Mesothelial cell of epicardium (in vitro differentiated cells): Measurements from ENCODE around the gene PRPF31. TPM values are rescaled to one million over a fixed set of nuclear protein-coding genes. Genes with fewer than 3 reads are reported as not detected.

Experiments
- DNase-seq, 2 experiments: peaks; one replicate each; pipeline ENCODE4 v3.0.0; 2021; ENCODE audit warnings: low spot score in 2 of 2; ENCODE audit not compliant: unreplicated experiment in 2 of 2
- H3K27ac Mint-ChIP-seq: 2 replicates; pipeline ENCODE4 v1.8.0; 2021; ENCODE audit warnings: mixed read lengths
- H3K27me3 Mint-ChIP-seq: 2 replicates; pipeline ENCODE4 v1.8.0; 2021; ENCODE audit warnings: low read depth, mixed read lengths
- H3K36me3 Mint-ChIP-seq: 2 replicates; pipeline ENCODE4 v1.8.0; 2021; ENCODE audit warnings: mixed read lengths
- H3K4me1 Mint-ChIP-seq: 2 replicates; pipeline ENCODE4 v1.8.0; 2021; ENCODE audit warnings: mixed read lengths
- H3K4me3 Mint-ChIP-seq: 2 replicates; pipeline ENCODE4 v1.8.0; 2021; ENCODE audit warnings: mild to moderate bottlenecking, moderate library complexity, mixed read lengths
- H3K9me3 Mint-ChIP-seq: 2 replicates; pipeline ENCODE4 v1.8.0; 2021; ENCODE audit warnings: mixed read lengths
- total RNA-seq: library from RNA; stranded (reverse); gene quantifications from 3 replicates; pipeline ENCODE4 v1.2.1, GENCODE V29; 2021
- TF ChIP-seq, protein P1 (sequence below): fragments of 200-600 bp; sonication (generic); IDR thresholded peaks from one replicate; pipeline ENCODE4 v1.5.0; 2021; ENCODE audit warnings: antibody characterized with exemption; ENCODE audit not compliant: unreplicated experiment

Gene PRPF31
- total RNA-seq, 1 donor from 2014 or later = 80.6 TPM

DNA sequence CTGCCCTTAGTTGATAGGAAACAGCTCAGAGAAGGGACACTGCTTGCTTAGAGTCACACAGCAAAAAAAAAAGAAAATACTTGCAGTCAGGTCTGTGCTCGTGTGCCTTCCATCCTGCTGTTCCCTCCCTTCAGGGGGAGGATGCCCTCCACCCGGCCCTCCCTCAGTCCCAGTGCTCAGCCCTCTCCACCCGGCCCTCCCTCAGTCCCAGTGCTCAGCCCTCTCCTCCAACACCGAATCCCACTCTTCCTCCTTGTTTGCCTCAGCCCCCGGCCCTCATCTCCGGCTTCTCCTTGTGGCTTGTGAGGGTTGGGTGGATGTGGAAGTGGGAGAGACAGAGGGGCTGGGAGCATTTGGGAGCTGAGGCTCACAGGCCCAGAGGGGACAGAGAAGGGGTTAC lies 5.9 kb upstream of the PRPF31 start:
- peaks cover 7% of the 10 kb centered on the region for H3K4me1 Mint-ChIP-seq

DNA sequence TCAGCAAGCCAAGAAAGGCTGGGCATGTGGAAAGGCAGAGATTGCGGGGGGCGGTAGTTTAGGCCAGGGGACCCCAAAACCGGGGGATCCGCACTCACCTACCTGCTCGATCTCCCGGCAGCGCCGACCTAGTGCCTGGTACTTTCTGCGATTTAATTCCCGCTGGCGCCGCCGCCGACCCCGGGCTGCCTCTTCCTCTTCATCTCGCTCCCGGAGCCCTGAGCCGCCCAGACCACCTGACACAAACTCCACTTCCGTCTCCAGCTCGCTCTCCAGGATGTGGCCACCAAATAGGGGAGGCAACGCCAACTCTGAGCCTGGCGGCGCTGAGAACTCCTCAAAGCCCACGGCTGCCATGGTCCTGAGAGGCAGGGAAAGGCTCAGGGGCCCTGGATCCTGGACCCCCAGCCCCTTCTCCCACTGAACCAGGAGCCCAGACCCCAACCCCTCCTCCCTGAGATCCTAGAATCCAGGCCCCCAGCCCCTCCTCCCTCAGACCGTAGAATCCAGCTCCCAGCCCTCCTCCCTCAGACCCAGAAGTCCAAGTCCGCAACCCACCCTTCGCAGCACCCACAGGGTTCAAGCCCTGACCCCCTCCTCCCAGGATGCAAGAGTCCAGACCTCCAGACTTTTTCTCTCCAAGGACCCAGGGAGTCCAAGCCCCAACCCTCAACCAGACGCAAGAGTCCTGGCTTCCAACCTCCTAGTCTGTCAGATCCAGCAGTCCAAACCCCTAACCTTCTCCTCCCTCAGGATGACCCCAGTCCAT lies 1.0 kb upstream of the PRPF31 start:
- H3K36me3 Mint-ChIP-seq = peaks cover 4% of the 10 kb centered on the region
- no peak for DNase-seq

More for the DNA sequence above, 5.9 kb upstream of the PRPF31 start:
- TF ChIP-seq, protein P1, sequence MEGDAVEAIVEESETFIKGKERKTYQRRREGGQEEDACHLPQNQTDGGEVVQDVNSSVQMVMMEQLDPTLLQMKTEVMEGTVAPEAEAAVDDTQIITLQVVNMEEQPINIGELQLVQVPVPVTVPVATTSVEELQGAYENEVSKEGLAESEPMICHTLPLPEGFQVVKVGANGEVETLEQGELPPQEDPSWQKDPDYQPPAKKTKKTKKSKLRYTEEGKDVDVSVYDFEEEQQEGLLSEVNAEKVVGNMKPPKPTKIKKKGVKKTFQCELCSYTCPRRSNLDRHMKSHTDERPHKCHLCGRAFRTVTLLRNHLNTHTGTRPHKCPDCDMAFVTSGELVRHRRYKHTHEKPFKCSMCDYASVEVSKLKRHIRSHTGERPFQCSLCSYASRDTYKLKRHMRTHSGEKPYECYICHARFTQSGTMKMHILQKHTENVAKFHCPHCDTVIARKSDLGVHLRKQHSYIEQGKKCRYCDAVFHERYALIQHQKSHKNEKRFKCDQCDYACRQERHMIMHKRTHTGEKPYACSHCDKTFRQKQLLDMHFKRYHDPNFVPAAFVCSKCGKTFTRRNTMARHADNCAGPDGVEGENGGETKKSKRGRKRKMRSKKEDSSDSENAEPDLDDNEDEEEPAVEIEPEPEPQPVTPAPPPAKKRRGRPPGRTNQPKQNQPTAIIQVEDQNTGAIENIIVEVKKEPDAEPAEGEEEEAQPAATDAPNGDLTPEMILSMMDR = no peak
- no peak for DNase-seq
- no peak overlapping the region for H3K27ac Mint-ChIP-seq
- H3K9me3 Mint-ChIP-seq = no peaks in the 10 kb centered on the region
- no peaks in the 10 kb centered on the region for H3K27me3 Mint-ChIP-seq
- no peak overlapping the region for H3K4me3 Mint-ChIP-seq
- peaks cover 18% of the 10 kb centered on the region for H3K36me3 Mint-ChIP-seq

GRCh38 chr19:54121259-54121658 lies 5.7 kb downstream of the PRPF31 start:
- Mint-ChIP-seq H3K4me1 (peaks cover 9% of the 10 kb centered on the region), H3K9me3 (no peaks in the 10 kb centered on the region), H3K36me3 (peaks cover 24% of the 10 kb centered on the region), H3K4me3 (no peak overlapping the region), H3K27me3 (no peaks in the 10 kb centered on the region), H3K27ac (no peak overlapping the region)
- no peak for DNase-seq
- TF ChIP-seq, protein P1 = no peak

More for the DNA sequence above, 1.0 kb upstream of the PRPF31 start:
- Mint-ChIP-seq H3K4me3 (peak overlapping the region; percentile 91), H3K4me1 (peaks cover 25% of the 10 kb centered on the region), H3K27me3 (peaks cover 2% of the 10 kb centered on the region), H3K9me3 (no peaks in the 10 kb centered on the region), H3K27ac (peak overlapping the region; percentile 98)
- TF ChIP-seq, protein P1 = no peak

DNA sequence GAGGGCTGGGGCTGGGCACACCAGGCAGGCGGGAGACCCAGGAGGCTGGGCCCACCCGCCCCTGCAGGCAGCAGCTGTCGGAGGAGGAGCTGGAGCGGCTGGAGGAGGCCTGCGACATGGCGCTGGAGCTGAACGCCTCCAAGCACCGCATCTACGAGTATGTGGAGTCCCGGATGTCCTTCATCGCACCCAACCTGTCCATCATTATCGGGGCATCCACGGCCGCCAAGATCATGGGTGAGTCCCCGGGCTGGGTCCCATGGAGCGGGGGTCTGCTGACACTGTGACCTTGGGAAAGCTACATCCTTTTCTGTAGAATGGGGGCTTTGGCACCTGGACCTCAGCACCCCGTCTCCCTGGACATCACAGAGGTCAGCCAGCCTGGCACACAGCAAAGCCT lies 8.1 kb downstream of the PRPF31 start:
- Mint-ChIP-seq H3K27me3 (no peaks in the 10 kb centered on the region), H3K9me3 (no peaks in the 10 kb centered on the region), H3K27ac (no peak overlapping the region), H3K36me3 (peaks cover 34% of the 10 kb centered on the region), H3K4me3 (no peak overlapping the region), H3K4me1 (no peaks in the 10 kb centered on the region)
- TF ChIP-seq, protein P1 = no peak
- DNase-seq = no peak

- Mint-ChIP-seq H3K27me3 (no peaks in the 10 kb centered on the region), H3K36me3 (peaks cover 34% of the 10 kb centered on the region), H3K4me3 (no peak overlapping the region), H3K4me1 (no peaks in the 10 kb centered on the region), H3K27ac (no peak overlapping the region), H3K9me3 (no peaks in the 10 kb centered on the region)
- TF ChIP-seq, protein P1 = no peak
- no peak for DNase-seq
Measured at GRCh38 chr19:54124393-54124792, 8.8 kb downstream of the PRPF31 start.
